Muscle of back (tissue), 11 donors: Measurements from ENCODE around the gene TYROBP. TPM values are rescaled to one million over a fixed set of nuclear protein-coding genes. Genes with fewer than 3 reads are reported as not detected.
"Not testable (repeated sequence)": the region's sequence is repeated elsewhere in the genome, so short reads cannot be mapped to it uniquely, and the experiment has no call there.

ENCODE experiments used
- DNase-seq, 3 donors: peaks; one replicate each; pipeline versions ENCODE4 v3.0.0 to v3.0.0-alpha.2; 2013
- polyA plus RNA-seq, 10 donors: library from polyadenylated mRNA; unstranded; fragments of 120-200 nt; gene quantifications; one replicate each; pipeline ENCODE4 v1.2.1, GENCODE V29; 2013; ENCODE audit not compliant: insufficient read length in 10 of 10

Gene TYROBP
- polyA plus RNA-seq, 10 donors = 11.6 to 22.8 (median 16.9) TPM

- DNase-seq = no peak
Observed at GRCh38 chr19:35879068-35879467, 29.0 kb downstream of the TYROBP start.

- DNase-seq = no peak
Observed at GRCh38 chr19:35874392-35874930, 33.6 kb downstream of the TYROBP start.

DNA sequence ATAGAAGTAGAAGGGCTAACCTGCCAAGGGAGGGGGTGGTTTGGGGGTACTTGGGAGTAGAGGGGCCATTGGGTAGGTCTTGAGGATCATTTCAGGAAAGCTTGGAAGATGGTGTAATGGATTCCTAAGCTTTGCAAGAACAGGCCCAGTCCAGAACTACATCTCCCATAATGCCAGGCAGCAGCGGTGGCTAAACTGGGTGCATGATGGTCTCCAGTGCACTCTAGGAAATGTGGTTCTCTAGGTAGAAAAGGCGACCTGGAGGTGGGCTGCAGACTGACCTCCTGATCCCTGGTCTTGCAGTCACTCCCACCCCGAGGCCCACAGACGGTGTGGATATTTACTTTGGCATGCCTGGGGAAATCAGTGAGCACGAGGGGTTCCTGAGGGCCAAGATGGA, 35.9 kb downstream of the TYROBP start:
- DNase-seq = no peak

DNA sequence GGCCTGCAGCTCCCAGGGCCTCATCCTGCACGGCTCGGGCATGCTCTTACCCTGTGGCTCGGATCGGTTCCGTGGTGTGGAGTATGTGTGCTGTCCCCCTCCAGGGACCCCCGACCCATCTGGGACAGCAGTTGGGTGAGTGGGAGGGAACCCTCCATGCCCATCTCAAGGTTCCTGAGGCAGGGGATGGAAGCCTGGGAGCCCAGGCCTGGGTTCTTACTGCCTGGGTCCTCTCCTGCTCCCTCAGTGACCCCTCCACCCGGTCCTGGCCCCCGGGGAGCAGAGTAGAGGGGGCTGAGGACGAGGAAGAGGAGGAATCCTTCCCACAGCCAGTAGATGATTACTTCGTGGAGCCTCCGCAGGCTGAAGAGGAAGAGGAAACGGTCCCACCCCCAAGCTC, 36.5 kb downstream of the TYROBP start:
- no peak for DNase-seq

GRCh38 chr19:35870798-35871197, 37.3 kb downstream of the TYROBP start:
- no peak for DNase-seq

DNA sequence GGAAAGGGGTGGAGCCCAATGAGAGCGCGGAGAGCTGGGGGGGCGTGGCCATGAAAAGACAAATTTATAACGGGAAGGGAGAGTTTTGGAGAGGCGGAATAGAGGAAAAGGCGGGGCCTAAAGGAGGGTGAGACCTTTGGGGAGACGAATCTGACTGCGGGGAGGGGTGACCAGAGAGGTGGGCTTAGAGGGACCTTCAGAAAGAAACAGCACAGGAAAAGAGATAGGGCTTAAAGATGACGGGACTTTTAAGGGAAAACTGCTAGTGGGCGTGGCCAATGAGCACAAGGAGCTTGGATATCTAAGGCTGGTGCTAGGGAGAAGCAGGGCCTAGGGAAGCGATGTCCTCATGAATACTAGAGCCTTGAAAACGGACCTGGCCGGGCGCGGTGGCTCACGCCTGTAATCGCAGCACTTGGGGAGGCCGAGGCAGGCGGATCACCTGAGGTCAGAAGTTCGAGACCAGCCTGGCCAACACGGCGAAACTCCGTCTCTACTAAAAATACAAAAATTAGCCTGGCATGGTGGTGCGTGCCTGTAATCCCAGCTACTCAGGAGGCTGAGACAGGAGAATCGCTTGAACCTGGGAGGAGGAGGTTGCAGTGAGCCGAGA, 37.9 kb downstream of the TYROBP start:
- not testable (repeated sequence) for DNase-seq

DNA sequence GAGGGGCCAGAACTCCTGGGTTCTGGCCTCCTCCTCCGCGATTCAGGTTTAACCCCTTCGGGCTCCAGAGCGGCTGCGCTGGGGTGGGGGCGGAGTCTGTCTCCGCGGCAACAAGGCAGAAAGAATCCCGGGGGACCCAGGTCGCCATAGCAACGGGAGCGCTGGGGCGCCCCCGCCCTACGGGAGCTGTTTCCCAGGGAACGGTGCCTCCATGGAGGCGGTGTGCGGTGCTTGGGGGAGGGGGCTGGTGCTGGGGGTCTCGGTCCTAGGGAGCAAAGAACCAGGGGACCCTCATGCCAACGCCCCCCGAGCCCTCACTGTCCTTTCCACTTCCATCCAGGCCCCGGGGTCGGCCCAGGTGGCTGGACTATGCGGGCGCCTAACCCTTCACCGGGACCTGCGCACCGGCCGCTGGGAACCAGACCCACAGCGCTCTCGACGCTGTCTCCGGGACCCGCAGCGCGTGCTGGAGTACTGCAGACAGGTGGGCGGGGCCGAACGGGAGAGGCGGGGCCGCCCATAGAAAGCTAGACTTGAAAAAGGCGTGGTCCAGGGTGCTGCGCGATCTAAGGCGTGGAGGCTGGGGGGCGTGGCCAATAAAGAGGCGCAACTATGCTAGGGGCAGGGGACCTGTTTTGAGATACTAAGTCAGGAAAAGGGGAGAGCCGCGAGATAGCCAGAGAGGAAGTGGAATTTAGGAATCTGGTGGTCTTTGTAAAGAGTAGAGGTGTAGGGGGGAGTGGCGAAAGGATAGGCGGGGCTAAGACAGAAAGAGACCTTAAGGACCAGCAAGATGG, 38.6 kb downstream of the TYROBP start:
- DNase-seq = peak in 2 of 3 donors; percentile 29 to 68

- peak in 1 of 3 donors; percentile 42 for DNase-seq
Observed at GRCh38 chr19:35868823-35869326, 39.2 kb downstream of the TYROBP start.

GRCh38 chr19:35868172-35868822, 39.8 kb downstream of the TYROBP start, which contains the start of gene APLP1:
Gene APLP1, plus strand, starts transcription at chr19:35868574. Its CDS starts 63 bp downstream, at chr19:35868637.
- peak; percentile 32 to 75 (median 58) for DNase-seq

GRCh38 chr19:35863018-35863417, 45.1 kb downstream of the TYROBP start:
- DNase-seq = no peak

DNA sequence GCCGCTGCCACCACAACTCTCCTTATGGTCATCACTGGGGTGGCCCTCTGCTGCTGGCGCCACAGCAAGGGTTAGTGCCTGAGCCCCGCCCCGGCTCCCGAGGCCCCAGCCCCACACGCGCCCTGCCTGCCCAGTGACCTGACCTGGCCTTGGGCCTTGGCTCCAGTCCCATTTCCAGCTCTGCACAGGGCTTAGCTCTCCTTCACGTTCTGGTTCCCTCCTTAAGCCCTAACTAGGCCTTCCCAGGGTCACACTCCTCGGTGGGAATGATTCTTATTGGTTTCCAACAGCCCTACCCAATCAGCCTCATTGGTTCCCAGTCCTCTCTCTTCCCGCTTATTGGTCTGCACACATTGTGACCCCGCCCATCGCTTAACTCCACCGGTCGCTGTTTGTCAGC, 45.6 kb downstream of the TYROBP start:
- DNase-seq = no peak

DNA sequence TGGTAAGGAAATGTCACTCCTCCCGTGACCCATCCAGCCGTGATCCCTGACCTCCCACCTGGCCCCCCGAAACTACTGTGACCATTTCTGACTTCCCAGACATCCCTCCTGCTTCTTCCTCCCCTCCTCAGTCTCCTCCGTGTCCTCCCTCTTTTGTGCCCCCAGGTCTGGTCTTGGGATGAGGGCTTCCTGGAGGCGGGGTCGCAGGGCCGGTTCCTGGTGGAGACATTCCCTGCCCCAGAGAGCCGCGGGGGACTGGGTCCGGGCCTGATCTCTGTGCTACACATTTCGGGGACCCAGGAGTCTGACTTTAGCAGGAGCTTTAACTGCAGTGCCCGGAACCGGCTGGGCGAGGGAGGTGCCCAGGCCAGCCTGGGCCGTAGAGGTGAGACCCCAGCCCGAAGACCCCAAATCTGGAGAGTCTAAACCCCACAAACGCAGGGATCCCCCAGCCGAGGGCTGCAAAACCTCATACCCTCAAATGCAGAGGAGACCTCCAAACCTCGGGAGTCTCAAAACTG, 46.4 kb downstream of the TYROBP start:
- DNase-seq = no peak

GRCh38 chr19:35860818-35861639, 47.1 kb downstream of the TYROBP start:
- DNase-seq = no peak

DNA sequence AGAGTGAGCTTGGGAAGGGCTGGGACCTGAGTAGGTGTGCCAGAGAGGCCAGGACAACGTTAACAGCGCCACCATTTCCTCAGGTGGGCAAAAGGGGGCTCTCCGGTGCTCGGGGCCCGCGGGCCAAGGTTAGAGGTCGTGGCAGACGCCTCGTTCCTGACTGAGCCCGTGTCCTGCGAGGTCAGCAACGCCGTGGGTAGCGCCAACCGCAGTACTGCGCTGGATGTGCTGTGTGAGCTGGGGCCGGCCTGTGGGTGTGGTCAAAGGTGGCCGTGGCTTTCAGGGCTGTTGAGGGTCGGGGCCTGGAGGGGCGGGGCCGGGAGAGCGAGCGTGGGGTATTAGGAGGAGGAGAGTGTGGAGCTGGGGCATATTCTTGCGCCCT, 47.7 kb downstream of the TYROBP start:
- no peak for DNase-seq

GRCh38 chr19:35859414-35859813, 48.7 kb downstream of the TYROBP start:
- DNase-seq = no peak

DNA sequence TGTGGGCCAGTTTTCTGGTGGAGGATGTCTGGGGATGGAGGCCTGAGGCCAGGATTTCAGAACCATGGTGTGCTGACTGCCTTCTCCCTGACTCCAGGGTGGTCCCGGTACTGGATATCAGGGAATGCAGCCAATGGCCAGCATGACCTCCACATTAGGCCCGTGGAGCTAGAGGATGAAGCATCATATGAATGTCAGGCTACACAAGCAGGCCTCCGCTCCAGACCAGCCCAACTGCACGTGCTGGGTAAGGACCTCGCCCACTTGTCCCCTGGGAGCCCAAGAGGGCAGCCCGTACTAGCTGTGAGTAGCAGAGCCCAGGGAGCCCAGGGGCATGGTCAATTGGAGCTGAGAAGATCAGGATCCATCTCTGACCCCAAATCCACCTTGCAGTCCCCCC, 49.8 kb downstream of the TYROBP start:
- no peak for DNase-seq

- DNase-seq = peak in 1 of 3 donors; percentile 66
Observed at GRCh38 chr19:35856546-35857149, 51.4 kb downstream of the TYROBP start, which contains the start of gene KIRREL2. Gene KIRREL2, plus strand, starts transcription at chr19:35856911. Its CDS starts 209 bp downstream, at chr19:35857120.
